Measurements from ENCODE around the gene FMNL2. TPM values are rescaled to one million over a fixed set of nuclear protein-coding genes. Genes with fewer than 3 reads are reported as not detected.

FMNL2 gene
- total RNA-seq, 2 experiments from 2014 or later: 0.98 to 1.3 TPM

- DNase-seq: no peak
- no peaks in the 10 kb centered on the region for H3K9me3 Mint-ChIP-seq
- no peaks in the 10 kb centered on the region for H3K4me1 Mint-ChIP-seq
- no peak overlapping the region for H3K4me3 Mint-ChIP-seq
- peaks cover 14% of the 10 kb centered on the region for H3K27me3 Mint-ChIP-seq
- H3K36me3 Mint-ChIP-seq: no peaks in the 10 kb centered on the region
- H3K27ac Mint-ChIP-seq: no peak overlapping the region
Observed at GRCh38 chr2:152396763-152397162, 61.8 kb downstream of the FMNL2 start.

- Mint-ChIP-seq H3K9me3 (no peaks in the 10 kb centered on the region), H3K4me3 (no peak overlapping the region), H3K27ac (no peak overlapping the region), H3K36me3 (no peaks in the 10 kb centered on the region), H3K27me3 (peaks cover 23% of the 10 kb centered on the region), H3K4me1 (no peaks in the 10 kb centered on the region)
- no peak for DNase-seq
Observed at GRCh38 chr2:152399003-152399402, 64.0 kb downstream of the FMNL2 start.

- Mint-ChIP-seq H3K27me3 (peaks cover 23% of the 10 kb centered on the region), H3K4me1 (no peaks in the 10 kb centered on the region), H3K27ac (no peak overlapping the region), H3K36me3 (no peaks in the 10 kb centered on the region), H3K4me3 (no peak overlapping the region), H3K9me3 (no peaks in the 10 kb centered on the region)
- no peak for DNase-seq
Observed at GRCh38 chr2:152400607-152401214, 65.7 kb downstream of the FMNL2 start.

- Mint-ChIP-seq H3K36me3 (no peaks in the 10 kb centered on the region), H3K4me1 (no peaks in the 10 kb centered on the region), H3K27me3 (peaks cover 23% of the 10 kb centered on the region), H3K27ac (no peak overlapping the region), H3K9me3 (no peaks in the 10 kb centered on the region), H3K4me3 (no peak overlapping the region)
- DNase-seq: no peak
Observed at GRCh38 chr2:152402780-152403759, 68.1 kb downstream of the FMNL2 start.

GRCh38 chr2:152405206-152406118 lies 70.5 kb downstream of the FMNL2 start:
- peaks cover 22% of the 10 kb centered on the region for H3K27me3 Mint-ChIP-seq
- H3K4me1 Mint-ChIP-seq: no peaks in the 10 kb centered on the region
- H3K4me3 Mint-ChIP-seq: no peak overlapping the region
- no peak overlapping the region for H3K27ac Mint-ChIP-seq
- no peak for DNase-seq
- no peaks in the 10 kb centered on the region for H3K9me3 Mint-ChIP-seq
- no peaks in the 10 kb centered on the region for H3K36me3 Mint-ChIP-seq

- Mint-ChIP-seq H3K4me3 (no peak overlapping the region), H3K27ac (no peak overlapping the region), H3K9me3 (no peaks in the 10 kb centered on the region), H3K36me3 (no peaks in the 10 kb centered on the region), H3K4me1 (no peaks in the 10 kb centered on the region), H3K27me3 (peaks cover 26% of the 10 kb centered on the region)
- no peak for DNase-seq
Observed at GRCh38 chr2:152406119-152406835, 71.3 kb downstream of the FMNL2 start.

GRCh38 chr2:152406836-152407161 lies 71.8 kb downstream of the FMNL2 start:
- Mint-ChIP-seq H3K27ac (no peak overlapping the region), H3K4me1 (no peaks in the 10 kb centered on the region), H3K27me3 (peaks cover 27% of the 10 kb centered on the region), H3K36me3 (no peaks in the 10 kb centered on the region), H3K4me3 (no peak overlapping the region), H3K9me3 (no peaks in the 10 kb centered on the region)
- no peak for DNase-seq

GRCh38 chr2:152407204-152407721 lies 72.3 kb downstream of the FMNL2 start:
- H3K4me3 Mint-ChIP-seq: peak overlapping the region; percentile 38
- H3K27me3 Mint-ChIP-seq: peaks cover 27% of the 10 kb centered on the region
- no peaks in the 10 kb centered on the region for H3K4me1 Mint-ChIP-seq
- no peaks in the 10 kb centered on the region for H3K36me3 Mint-ChIP-seq
- no peaks in the 10 kb centered on the region for H3K9me3 Mint-ChIP-seq
- DNase-seq: no peak
- H3K27ac Mint-ChIP-seq: peak overlapping the region; percentile 28

- Mint-ChIP-seq H3K27me3 (peaks cover 26% of the 10 kb centered on the region), H3K27ac (no peak overlapping the region)
- DNase-seq: no peak
Observed at GRCh38 chr2:152407806-152408205, 72.8 kb downstream of the FMNL2 start.

GRCh38 chr2:152408254-152408653 lies 73.3 kb downstream of the FMNL2 start:
- Mint-ChIP-seq H3K4me3 (no peak overlapping the region), H3K27ac (no peak overlapping the region)
- DNase-seq: no peak

More at GRCh38 chr2:152407806-152408205, 72.8 kb downstream of the FMNL2 start:
- Mint-ChIP-seq H3K4me1 (no peaks in the 10 kb centered on the region), H3K36me3 (no peaks in the 10 kb centered on the region), H3K4me3 (no peak overlapping the region), H3K9me3 (no peaks in the 10 kb centered on the region)

GRCh38 chr2:152409386-152410164 lies 74.6 kb downstream of the FMNL2 start:
- Mint-ChIP-seq H3K9me3 (no peaks in the 10 kb centered on the region), H3K4me1 (no peaks in the 10 kb centered on the region), H3K27me3 (peaks cover 26% of the 10 kb centered on the region), H3K27ac (no peak overlapping the region), H3K4me3 (no peak overlapping the region), H3K36me3 (no peaks in the 10 kb centered on the region)
- DNase-seq: no peak

More at GRCh38 chr2:152408254-152408653, 73.3 kb downstream of the FMNL2 start:
- H3K36me3 Mint-ChIP-seq: no peaks in the 10 kb centered on the region
- peaks cover 22% of the 10 kb centered on the region for H3K27me3 Mint-ChIP-seq
- H3K4me1 Mint-ChIP-seq: no peaks in the 10 kb centered on the region
- H3K9me3 Mint-ChIP-seq: no peaks in the 10 kb centered on the region

GRCh38 chr2:152410165-152410597 lies 75.2 kb downstream of the FMNL2 start:
- Mint-ChIP-seq H3K4me1 (peaks cover 3% of the 10 kb centered on the region), H3K27me3 (peaks cover 28% of the 10 kb centered on the region), H3K27ac (no peak overlapping the region), H3K36me3 (no peaks in the 10 kb centered on the region), H3K9me3 (no peaks in the 10 kb centered on the region), H3K4me3 (no peak overlapping the region)
- no peak for DNase-seq

GRCh38 chr2:152411154-152411553 lies 76.2 kb downstream of the FMNL2 start:
- no peaks in the 10 kb centered on the region for H3K9me3 Mint-ChIP-seq
- H3K4me1 Mint-ChIP-seq: peaks cover 5% of the 10 kb centered on the region
- no peak for DNase-seq
- H3K27me3 Mint-ChIP-seq: peaks cover 28% of the 10 kb centered on the region
- no peak overlapping the region for H3K4me3 Mint-ChIP-seq
- no peak overlapping the region for H3K27ac Mint-ChIP-seq
- no peaks in the 10 kb centered on the region for H3K36me3 Mint-ChIP-seq

Data from activated naive CD8-positive, alpha-beta T cell treated with anti-CD3 and anti-CD28 coated beads for 36 hours (primary cell).